22Rv1 (cell line): ENCODE data around the gene ADGRL3.

Source experiments
- CTCF ChIP-seq: fragments of 450-650 bp; IDR thresholded peaks from 2 replicates; pipeline ENCODE4 v1.5.1; 2017; ENCODE audit warnings: mild to moderate bottlenecking
- ZFX ChIP-seq: fragments of 450-650 bp; IDR thresholded peaks from 2 replicates; pipeline ENCODE4 v1.6.1; 2017; ENCODE audit warnings: antibody characterized with exemption, borderline replicate concordance

DNA sequence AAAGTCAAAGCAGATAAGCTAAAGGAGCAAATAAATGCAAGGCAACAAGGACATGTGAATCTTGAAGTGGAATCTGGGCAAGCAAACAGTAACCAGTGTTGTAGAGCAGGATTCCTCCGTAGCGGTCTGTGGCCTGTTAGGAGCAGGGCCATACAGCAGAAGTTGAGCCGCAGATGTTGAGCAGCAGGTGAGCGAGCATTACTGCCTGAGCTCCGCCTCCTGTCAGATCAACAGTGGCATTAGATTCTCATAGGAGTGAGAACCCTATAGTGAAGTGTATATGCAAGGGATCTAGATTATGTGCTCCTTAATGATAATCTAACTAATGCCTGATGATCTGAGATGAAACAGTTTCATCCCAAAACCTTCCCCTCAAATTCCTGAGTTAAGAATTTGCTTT is 550.7 kb downstream of the ADGRL3 start:
- no peak for TF ChIP-seq CTCF
- TF ChIP-seq ZFX: no peak
